Right lobe of liver (tissue), 6 donors: ENCODE measurements around the gene LSM6. TPM values are rescaled to one million over a fixed set of nuclear protein-coding genes. Genes with fewer than 3 reads are reported as not detected.

Experiments
- ATAC-seq, 4 donors: fragments of 200-7000 bp; cut with Tn5 transposase; one replicate each; pipeline ENCODE4 v1.9.1; 2020; ENCODE audit warnings: mild to moderate bottlenecking in 4 of 4, moderate library complexity in 4 of 4
- DNase-seq, 3 donors: peaks; one replicate each; pipeline ENCODE4 v3.0.0-alpha.2; 2020
- H3K27ac ChIP-seq, 3 donors: fragments of 200-600 bp; one replicate each; pipeline ENCODE4 v1.8.0; 2022
- H3K27me3 ChIP-seq, 2 donors: fragments of 200-600 bp; one replicate each; pipeline ENCODE4 v1.8.0; 2022
- H3K36me3 ChIP-seq, 4 donors: fragments of 200-600 bp; sonication (generic) in 1 of 4; one replicate each; pipeline versions ENCODE4 v1.5.1 to v1.8.0; 2017 to 2022; ENCODE audit warnings: control low read depth in 1 of 4
- H3K4me1 ChIP-seq, 4 donors: fragments of 200-600 bp; sonication (generic) in 1 of 4; one replicate each; pipeline versions ENCODE4 v1.5.1 to v1.8.0; 2017 to 2022; ENCODE audit warnings: control low read depth in 1 of 4
- H3K4me3 ChIP-seq, 3 donors: fragments of 200-600 bp; one replicate each; pipeline ENCODE4 v1.8.0; 2022
- H3K9me3 ChIP-seq, 4 donors: fragments of 200-600 bp; sonication (generic) in 1 of 4; one replicate each; pipeline versions ENCODE4 v1.5.1 to v1.8.0; 2017 to 2022; ENCODE audit warnings: control low read depth in 1 of 4
- CTCF ChIP-seq, 4 donors: fragments of 200-600 bp in 3 of 4; fragments of 450-650 bp in 1 of 4; IDR thresholded peaks; one replicate each; pipeline versions ENCODE4 v1.5.1 to v1.8.0; 2016 to 2022; ENCODE audit warnings: antibody characterized with exemption in 4 of 4, mild to moderate bottlenecking in 2 of 4
- POLR2A ChIP-seq: fragments of 450-650 bp; IDR thresholded peaks from one replicate; pipeline ENCODE4 v1.6.1; 2017; ENCODE audit warnings: antibody characterized with exemption, mild to moderate bottlenecking
- WGBS: methylation state at CpG from one replicate; pipeline ENCODE4 v1.1.6; 2018; ENCODE audit warnings: low coverage, low lambda C conversion rate; ENCODE audit not compliant: insufficient coverage; ENCODE audit errors: missing lambda C conversion rate; 5-methylcytosine and 5-hydroxymethylcytosine counted together
- intact Hi-C, 2 donors: fragments of 100-400 bp; cut with DNase I; formaldehyde crosslinking; loops; one replicate each; pipeline versions ENCODE4 v1.11.2 to v1.14.1; 2022
- total RNA-seq, 6 experiments: library from RNA; depleted of rRNA in 2 of 6; stranded (reverse); fragments of >200 nt in 2 of 6; fragmentation: NEBNext Ultra II Directional in 3 of 6; extraction: Animal tissue kit (Norgen Biotek cat#: 25700) in 3 of 6; gene quantifications; one replicate each; pipeline versions ENCODE4 v1.1.0 to v1.2.4, GENCODE V29; 2016 to 2023
- donor health status: DM: no; HTN: yes; CAD: no.
- donor health status: DM: no; HTN: no; CAD: no.
- donor health status: DM: no; HTN: no; CAD: no.
- donor health status: DM: no; HTN: yes; CAD: no.
- donor health status: DM: no; HTN: yes; CAD: no.

Gene LSM6
- total RNA-seq, 6 experiments from 2014 or later = 6.4 to 19.3 (median 11.0) TPM

- Histone ChIP-seq H3K4me1 (peaks cover 0 to 22% (median 2%) of the 10 kb centered on the region in 4 donors), H3K36me3 (peaks cover 0 to 5% (median under 1%) of the 10 kb centered on the region in 4 donors), H3K4me3 (no peak overlapping the region), H3K9me3 (no peaks in the 10 kb centered on the region), H3K27ac (no peak overlapping the region), H3K27me3 (no peaks in the 10 kb centered on the region)
- WGBS = 78% methylated on average over 5 of the region's 7 CpGs
- TF ChIP-seq POLR2A = no peak
- no peak for TF ChIP-seq CTCF (IDR thresholded peaks at IDR 0.05)
- no peak for DNase-seq
- intact Hi-C loops = no loop called here
- peak in 2 of 4 donors; percentile 9 to 35 for ATAC-seq
These were observed 4.4 kb downstream of the LSM6 start for GRCh38 chr4:146179784-146180370.

- no peak for TF ChIP-seq CTCF (IDR thresholded peaks at IDR 0.05)
- TF ChIP-seq POLR2A = no peak
- Histone ChIP-seq H3K27ac (no peak overlapping the region), H3K27me3 (no peaks in the 10 kb centered on the region), H3K4me1 (peaks cover 0 to 10% (median 2%) of the 10 kb centered on the region in 4 donors), H3K9me3 (no peaks in the 10 kb centered on the region), H3K36me3 (peaks cover 0 to 15% (median 1%) of the 10 kb centered on the region in 4 donors), H3K4me3 (no peak overlapping the region)
- ATAC-seq = no peak
- WGBS = 100% methylated on average over 3 of the region's 3 CpGs
- intact Hi-C loops = no loop called here
- DNase-seq = no peak
These were observed 6.9 kb downstream of the LSM6 start for GRCh38 chr4:146182443-146182842.

- Histone ChIP-seq H3K27me3 (no peaks in the 10 kb centered on the region), H3K27ac (no peak overlapping the region), H3K4me3 (no peak overlapping the region), H3K9me3 (no peaks in the 10 kb centered on the region), H3K4me1 (peaks cover 0 to 8% (median 0%) of the 10 kb centered on the region in 4 donors), H3K36me3 (peaks cover 0 to 23% (median 1%) of the 10 kb centered on the region in 4 donors)
- 80% methylated on average over 2 of the region's 2 CpGs for WGBS
- no peak for TF ChIP-seq CTCF (IDR thresholded peaks at IDR 0.05)
- TF ChIP-seq POLR2A = no peak
- intact Hi-C loops = no loop called here
- ATAC-seq (no peak), DNase-seq (no peak)
These were observed 7.7 kb downstream of the LSM6 start for GRCh38 chr4:146183209-146183608.

GRCh38 chr4:146186041-146186440 lies 10.5 kb downstream of the LSM6 start:
- H3K9me3 ChIP-seq = no peaks in the 10 kb centered on the region
- TF ChIP-seq CTCF (IDR thresholded peaks at IDR 0.05) (no peak), POLR2A (no peak)
- no peaks in the 10 kb centered on the region for H3K4me1 ChIP-seq
- 86% methylated on average over 4 of the region's 4 CpGs for WGBS
- no peak overlapping the region for H3K4me3 ChIP-seq
- H3K27me3 ChIP-seq = no peaks in the 10 kb centered on the region
- DNase-seq (no peak), ATAC-seq (no peak)
- intact Hi-C loops = no loop called here
- H3K27ac ChIP-seq = no peak overlapping the region
- H3K36me3 ChIP-seq = peaks cover 0 to 44% (median 6%) of the 10 kb centered on the region in 4 donors
